ENCODE measurements around the gene PCIF1. TPM values are rescaled to one million over a fixed set of nuclear protein-coding genes. Genes with fewer than 3 reads are reported as not detected.
"Not testable (repeated sequence)": the region's sequence is repeated elsewhere in the genome, so short reads cannot be mapped to it uniquely, and the experiment has no call there.

The PCIF1 gene
- total RNA-seq, 1 experiment from 2014 or later = 26.8 TPM

GRCh38 chr20:45987108-45987780 is 52.8 kb downstream of the PCIF1 start:
- Mint-ChIP-seq H3K27me3 (ENCODE audit: low read depth) (peaks cover 3% of the 10 kb centered on the region), H3K4me1 (peaks cover 11% of the 10 kb centered on the region in 2 experiments), H3K27ac (no peak overlapping the region), H3K9me3 (no peaks in the 10 kb centered on the region), H3K4me3 (no peak overlapping the region), H3K36me3 (ENCODE audit: insufficient read depth in 1 of 3, low read depth in 3 of 3) (no peaks in the 10 kb centered on the region)
- no peak overlapping the region for H2BK15ac ChIP-seq (ENCODE audit: low read depth, low read length)
- no peaks in the 10 kb centered on the region for H3K9me3 ChIP-seq (ENCODE audit: control insufficient read depth, low read depth, low read length)
- no peak overlapping the region for H4K5ac ChIP-seq (ENCODE audit: insufficient read length, low read depth, low read length)
- no peak overlapping the region for H2BK12ac ChIP-seq (ENCODE audit: insufficient read length, low read depth, low read length)
- H3K79me2 ChIP-seq (ENCODE audit: insufficient read depth, low read length) = no peaks in the 10 kb centered on the region
- no peaks in the 10 kb centered on the region for H3K27me3 ChIP-seq (ENCODE audit: insufficient read depth, low read length)
- no peak overlapping the region for H3K23ac ChIP-seq (ENCODE audit: insufficient read length, low read depth, low read length)
- no peak overlapping the region for H3K18ac ChIP-seq (ENCODE audit: insufficient read length, low read depth, low read length)
- no peak overlapping the region for H2BK5ac ChIP-seq (ENCODE audit: insufficient read length, low read length)
- H3K4me2 ChIP-seq (ENCODE audit: insufficient read depth, insufficient read length, low read length) = no peak overlapping the region
- H3K4me1 ChIP-seq (ENCODE audit: insufficient read depth, low read length) = peaks cover 3% of the 10 kb centered on the region; the same call in 1 of the 2 replicates
- H3T11ph ChIP-seq (ENCODE audit: low read length) = no peak overlapping the region
- H2AFZ ChIP-seq (ENCODE audit: low read length) = no peak overlapping the region
- no peak overlapping the region for H2AK5ac ChIP-seq (ENCODE audit: insufficient read length, low read length)
- H3K79me1 ChIP-seq (ENCODE audit: insufficient read depth, low read depth, low read length, poor library complexity, severe bottlenecking) = no peaks in the 10 kb centered on the region
- no peak overlapping the region for H3K4ac ChIP-seq (ENCODE audit: low read depth, low read length)
- no peak overlapping the region for H3K56ac ChIP-seq (ENCODE audit: insufficient read length, low read depth, low read length)
- peak; percentile 92 for DNase-seq
- no peak overlapping the region for H4K8ac ChIP-seq (replicated peaks; ENCODE audit: insufficient read length, low read depth, low read length)
- H4K20me1 ChIP-seq (ENCODE audit: control insufficient read depth, insufficient read depth, insufficient read length) = no peaks in the 10 kb centered on the region
- H4K91ac ChIP-seq (ENCODE audit: insufficient read length, low read depth, low read length) = no peak overlapping the region
- H2BK20ac ChIP-seq (ENCODE audit: low read depth, low read length, poor library complexity, severe bottlenecking) = no peak overlapping the region
- TF ChIP-seq CTCF (conservative IDR thresholded peaks at IDR 0.05) = peak; percentile 96
- no CpG with 5 or more reads among the region's 16 CpGs for whole genome bisulfite sequencing (ENCODE audit: extremely low coverage, insufficient read length, low lambda C conversion rate)
- H3K14ac ChIP-seq (ENCODE audit: insufficient read depth, low read length) = no peak overlapping the region
- H3K23me2 ChIP-seq (ENCODE audit: insufficient read length, low read depth, low read length, poor library complexity, severe bottlenecking) = no peaks in the 10 kb centered on the region
- no peak overlapping the region for H3K27ac ChIP-seq (ENCODE audit: insufficient read length, low read depth, low read length)
- no peak overlapping the region for H2BK120ac ChIP-seq (ENCODE audit: low read depth, low read length, poor library complexity, severe bottlenecking)
- H3K9ac ChIP-seq (ENCODE audit: extremely low read depth, insufficient read length, low read length) = no peak overlapping the region

- H3K23ac ChIP-seq (ENCODE audit: insufficient read length, low read depth, low read length); H3K9ac ChIP-seq (ENCODE audit: extremely low read depth, insufficient read length, low read length); H2BK15ac ChIP-seq (ENCODE audit: low read depth, low read length); H3K79me1 ChIP-seq (ENCODE audit: insufficient read depth, low read depth, low read length, poor library complexity, severe bottlenecking); H3K9me3 ChIP-seq (ENCODE audit: control insufficient read depth, low read depth, low read length); H2BK20ac ChIP-seq (ENCODE audit: low read depth, low read length, poor library complexity, severe bottlenecking); H2BK120ac ChIP-seq (ENCODE audit: low read depth, low read length, poor library complexity, severe bottlenecking); H3K79me2 ChIP-seq (ENCODE audit: insufficient read depth, low read length); H3K23me2 ChIP-seq (ENCODE audit: insufficient read length, low read depth, low read length, poor library complexity, severe bottlenecking); H3K4me1 Mint-ChIP-seq; H3K4me2 ChIP-seq (ENCODE audit: insufficient read depth, insufficient read length, low read length); H3K9me3 Mint-ChIP-seq; H3K4me1 ChIP-seq (ENCODE audit: insufficient read depth, low read length); H3K4me3 Mint-ChIP-seq; H4K20me1 ChIP-seq (ENCODE audit: control insufficient read depth, insufficient read depth, insufficient read length); H3K27ac ChIP-seq (ENCODE audit: insufficient read length, low read depth, low read length); H3T11ph ChIP-seq (ENCODE audit: low read length); H3K4ac ChIP-seq (ENCODE audit: low read depth, low read length); H4K91ac ChIP-seq (ENCODE audit: insufficient read length, low read depth, low read length); DNase-seq; H2BK5ac ChIP-seq (ENCODE audit: insufficient read length, low read length); H2BK12ac ChIP-seq (ENCODE audit: insufficient read length, low read depth, low read length); H3K14ac ChIP-seq (ENCODE audit: insufficient read depth, low read length); H3K27me3 Mint-ChIP-seq (ENCODE audit: low read depth); H3K36me3 Mint-ChIP-seq (ENCODE audit: insufficient read depth in 1 of 3, low read depth in 3 of 3); H2AFZ ChIP-seq (ENCODE audit: low read length); H4K5ac ChIP-seq (ENCODE audit: insufficient read length, low read depth, low read length); H3K18ac ChIP-seq (ENCODE audit: insufficient read length, low read depth, low read length); H3K27me3 ChIP-seq (ENCODE audit: insufficient read depth, low read length); H3K27ac Mint-ChIP-seq; H4K8ac ChIP-seq (replicated peaks; ENCODE audit: insufficient read length, low read depth, low read length); H3K56ac ChIP-seq (ENCODE audit: insufficient read length, low read depth, low read length); H2AK5ac ChIP-seq (ENCODE audit: insufficient read length, low read length): not testable (repeated sequence)
- no CpG with 5 or more reads among the region's 6 CpGs for WGBS (ENCODE audit: extremely low coverage, insufficient read length, low lambda C conversion rate)
These were observed 54.3 kb downstream of the PCIF1 start for GRCh38 chr20:45988830-45989229.
